Left lung (tissue), 10 donors: ENCODE results near the gene RAB3C. TPM values are rescaled to one million over a fixed set of nuclear protein-coding genes. Genes with fewer than 3 reads are reported as not detected.
"Not testable (repeated sequence)": the region's sequence is repeated elsewhere in the genome, so short reads cannot be mapped to it uniquely, and the experiment has no call there.

ENCODE experiments used
- ATAC-seq: fragments of 200-7000 bp; cut with Tn5 transposase; one replicate; pipeline ENCODE4 v1.9.1; 2020; ENCODE audit warnings: moderate library complexity
- DNase-seq, 4 donors: peaks; one replicate each; pipeline ENCODE4 v3.0.0-alpha.2; 2013 to 2020
- H3K27ac ChIP-seq, 2 donors: fragments of 200-600 bp; sonication (generic) in 1 of 2; one replicate each; pipeline versions ENCODE4 v1.5.0 to v1.8.0; 2020 to 2021
- H3K27me3 ChIP-seq, 2 donors: fragments of 200-600 bp; sonication (generic) in 1 of 2; one replicate each; pipeline versions ENCODE4 v1.5.0 to v1.8.0; 2020 to 2021
- H3K36me3 ChIP-seq, 2 donors: fragments of 200-600 bp; sonication (generic) in 1 of 2; one replicate each; pipeline versions ENCODE4 v1.5.0 to v1.8.0; 2020 to 2021
- H3K4me1 ChIP-seq, 2 donors: fragments of 200-600 bp; one replicate each; pipeline ENCODE4 v1.8.0; 2021
- H3K4me3 ChIP-seq, 2 donors: fragments of 200-600 bp; sonication (generic) in 1 of 2; one replicate each; pipeline versions ENCODE4 v1.5.0 to v1.8.0; 2020 to 2021; ENCODE audit warnings: mild to moderate bottlenecking in 1 of 2
- H3K9me3 ChIP-seq, 2 donors: fragments of 200-600 bp; sonication (generic) in 1 of 2; one replicate each; pipeline versions ENCODE4 v1.5.0 to v1.8.0; 2020 to 2021
- intact Hi-C, 2 donors: fragments of 100-400 bp; cut with DNase I; formaldehyde crosslinking; loops; one replicate each; pipeline versions ENCODE4 v1.11.2 to v1.14.2; 2022
- polyA plus RNA-seq, 6 donors: library from polyadenylated mRNA; unstranded; fragments of 120-200 nt; gene quantifications; one replicate each; pipeline ENCODE4 v1.2.1, GENCODE V29; 2013; ENCODE audit not compliant: insufficient read length in 6 of 6
- total RNA-seq, 2 donors: library from RNA; stranded (reverse); fragmentation: NEBNext Ultra II Directional; extraction: Animal tissue kit (Norgen Biotek cat#: 25700); gene quantifications; one replicate each; pipeline ENCODE4 v1.2.1, GENCODE V29; 2021
- TF ChIP-seq, protein P1 (sequence below), 2 donors: fragments of 200-600 bp; sonication (generic) in 1 of 2; IDR thresholded peaks; one replicate each; pipeline versions ENCODE4 v1.5.0 to v1.8.0; 2021; ENCODE audit warnings: antibody characterized with exemption in 2 of 2
- donor health status: DM: no; HTN: yes; CAD: no.
- donor health status: DM: no; HTN: no; CAD: no.

RAB3C gene
- total and polyA plus RNA-seq, 8 donors: 1.1 to 3.5 (median 1.6) TPM

GRCh38 chr5:58565033-58565432, 17.8 kb upstream of the RAB3C start:
- no peak overlapping the region for H3K4me3 ChIP-seq
- H3K27me3 ChIP-seq: no peaks in the 10 kb centered on the region
- no peak for ATAC-seq
- DNase-seq: no peak
- peaks cover 0 to 2% of the 10 kb centered on the region in 2 donors for H3K9me3 ChIP-seq
- intact Hi-C loops: no loop called here
- no peaks in the 10 kb centered on the region for H3K4me1 ChIP-seq
- H3K27ac ChIP-seq: no peak overlapping the region
- H3K36me3 ChIP-seq: no peaks in the 10 kb centered on the region
- TF ChIP-seq, protein P1, sequence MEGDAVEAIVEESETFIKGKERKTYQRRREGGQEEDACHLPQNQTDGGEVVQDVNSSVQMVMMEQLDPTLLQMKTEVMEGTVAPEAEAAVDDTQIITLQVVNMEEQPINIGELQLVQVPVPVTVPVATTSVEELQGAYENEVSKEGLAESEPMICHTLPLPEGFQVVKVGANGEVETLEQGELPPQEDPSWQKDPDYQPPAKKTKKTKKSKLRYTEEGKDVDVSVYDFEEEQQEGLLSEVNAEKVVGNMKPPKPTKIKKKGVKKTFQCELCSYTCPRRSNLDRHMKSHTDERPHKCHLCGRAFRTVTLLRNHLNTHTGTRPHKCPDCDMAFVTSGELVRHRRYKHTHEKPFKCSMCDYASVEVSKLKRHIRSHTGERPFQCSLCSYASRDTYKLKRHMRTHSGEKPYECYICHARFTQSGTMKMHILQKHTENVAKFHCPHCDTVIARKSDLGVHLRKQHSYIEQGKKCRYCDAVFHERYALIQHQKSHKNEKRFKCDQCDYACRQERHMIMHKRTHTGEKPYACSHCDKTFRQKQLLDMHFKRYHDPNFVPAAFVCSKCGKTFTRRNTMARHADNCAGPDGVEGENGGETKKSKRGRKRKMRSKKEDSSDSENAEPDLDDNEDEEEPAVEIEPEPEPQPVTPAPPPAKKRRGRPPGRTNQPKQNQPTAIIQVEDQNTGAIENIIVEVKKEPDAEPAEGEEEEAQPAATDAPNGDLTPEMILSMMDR (IDR thresholded peaks at IDR 0.05): no peak

DNA sequence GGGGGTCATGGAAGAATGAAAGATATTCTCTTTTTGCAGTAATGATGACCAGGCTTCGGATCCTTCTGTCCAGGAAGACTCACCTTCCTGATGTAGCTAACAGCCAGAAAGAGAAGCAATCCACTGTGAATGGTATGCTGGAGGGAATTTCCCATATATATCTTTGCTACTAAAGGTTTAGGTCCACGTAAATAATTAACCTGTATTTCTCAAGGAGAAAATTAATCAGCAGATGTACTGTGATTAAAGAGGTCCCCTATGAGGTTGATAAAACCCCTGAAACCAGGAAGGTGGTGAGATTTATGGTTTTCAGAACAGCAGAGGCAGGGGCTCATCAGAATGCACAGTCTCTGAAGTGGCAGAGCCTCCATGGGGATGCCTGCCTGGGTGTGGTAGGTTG, 11.4 kb upstream of the RAB3C start:
- Histone ChIP-seq H3K4me3 (no peak overlapping the region), H3K27ac (no peak overlapping the region), H3K36me3 (no peaks in the 10 kb centered on the region), H3K4me1 (no peaks in the 10 kb centered on the region), H3K9me3 (peaks cover 0 to 4% of the 10 kb centered on the region in 2 donors), H3K27me3 (no peaks in the 10 kb centered on the region)
- DNase-seq (no peak), ATAC-seq (no peak)
- intact Hi-C loops: no loop called here
- TF ChIP-seq, protein P1 (IDR thresholded peaks at IDR 0.05): no peak

GRCh38 chr5:58572973-58573372, 9.9 kb upstream of the RAB3C start:
- H3K27ac ChIP-seq, intact Hi-C loops, H3K9me3 ChIP-seq, H3K27me3 ChIP-seq, H3K4me3 ChIP-seq, H3K4me1 ChIP-seq, H3K36me3 ChIP-seq, ATAC-seq: not testable (repeated sequence)
- peak in 1 of 4 donors; percentile 37 for DNase-seq

GRCh38 chr5:58579781-58580180, 3.1 kb upstream of the RAB3C start:
- H3K27ac ChIP-seq: no peak overlapping the region
- H3K9me3 ChIP-seq: peaks cover 0 to 2% of the 10 kb centered on the region in 2 donors
- no peak for DNase-seq
- H3K36me3 ChIP-seq: no peaks in the 10 kb centered on the region
- no peak overlapping the region for H3K4me3 ChIP-seq
- TF ChIP-seq, protein P1 (IDR thresholded peaks at IDR 0.05): no peak
- intact Hi-C loops: no loop called here
- H3K27me3 ChIP-seq: peaks cover 12 to 52% of the 10 kb centered on the region in 2 donors
- peaks cover 6 to 18% of the 10 kb centered on the region in 2 donors for H3K4me1 ChIP-seq
- no peak for ATAC-seq

DNA sequence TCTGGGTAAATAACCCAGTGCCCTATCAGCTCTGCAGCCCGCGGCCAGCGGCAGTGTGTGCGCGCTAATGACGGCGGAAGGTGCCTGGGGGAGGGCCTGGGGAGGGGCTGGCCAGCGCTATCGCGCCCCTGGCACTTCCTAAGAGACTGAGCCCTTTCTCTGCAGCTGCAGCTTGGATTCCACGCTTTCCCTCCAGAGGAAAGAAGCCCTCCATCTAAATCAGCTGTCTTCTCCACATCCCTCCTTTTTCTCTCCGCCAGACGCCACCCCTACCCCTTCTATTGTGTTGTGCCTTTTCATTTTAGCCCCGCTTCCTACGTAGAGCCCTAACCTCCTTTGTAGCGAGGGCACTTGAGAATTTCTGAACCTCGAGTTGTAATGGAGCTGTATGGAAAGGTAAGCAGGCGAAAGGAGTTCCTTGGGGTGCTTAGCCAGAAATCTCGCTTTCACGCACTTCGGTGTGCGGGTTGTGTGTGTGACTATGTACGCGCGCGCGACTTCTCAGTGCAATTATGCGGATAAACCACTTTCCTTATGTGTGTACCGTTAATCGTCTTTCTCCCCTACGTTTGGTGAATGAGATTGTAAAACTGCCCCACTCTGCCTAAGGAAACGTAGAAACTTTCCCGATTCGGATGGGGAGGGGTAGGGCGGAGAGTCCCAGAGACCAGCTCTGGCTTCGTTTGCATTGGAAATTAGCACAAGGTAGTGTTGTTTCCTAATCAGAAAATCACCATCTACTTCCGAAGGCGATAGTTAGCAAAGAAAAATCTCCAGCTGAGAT, 664 bp upstream of the RAB3C start:
- intact Hi-C loops: no loop called here
- peak overlapping the region; percentile 46 to 54 for H3K4me3 ChIP-seq
- H3K27me3 ChIP-seq: peaks cover 12 to 65% of the 10 kb centered on the region in 2 donors
- peaks cover 0 to under 1% of the 10 kb centered on the region in 2 donors for H3K9me3 ChIP-seq
- H3K4me1 ChIP-seq: peaks cover 6 to 18% of the 10 kb centered on the region in 2 donors
- ATAC-seq (peak; percentile 43), DNase-seq (peak in 2 of 4 donors; percentile 16 to 87)
- no peaks in the 10 kb centered on the region for H3K36me3 ChIP-seq
- no peak overlapping the region for H3K27ac ChIP-seq
- TF ChIP-seq, protein P1 (IDR thresholded peaks at IDR 0.05): no peak
